Natural killer cell (primary cell): Measurements from ENCODE around the gene GPC5. TPM values are rescaled to one million over a fixed set of nuclear protein-coding genes. Genes with fewer than 3 reads are reported as not detected.

Experiments used
- ATAC-seq, 3 donors: fragments of 150-1000 bp in 2 of 3; fragments of 200-7000 bp in 1 of 3; cut with Tn5 transposase; 1 replicate in 1 of 3; 2 replicates in 2 of 3; pipeline ENCODE4 v1.10.0; 2021; ENCODE audit warnings: mild to moderate bottlenecking in 2 of 3, moderate library complexity in 2 of 3
- DNase-seq, 2 donors: peaks; one replicate each; pipeline versions ENCODE4 v3.0.0 to v3.0.0-alpha.2; 2013 to 2021; ENCODE audit warnings: mixed read lengths in 1 of 2
- H3K27ac ChIP-seq: one replicate; pipeline ENCODE4 v1.5.1; 2013; ENCODE audit warnings: mild to moderate bottlenecking, low read length
- H3K27me3 ChIP-seq: one replicate; pipeline ENCODE4 v1.6.1; 2013; ENCODE audit warnings: low read length; ENCODE audit not compliant: control insufficient read depth, insufficient read depth
- H3K36me3 ChIP-seq: one replicate; pipeline ENCODE4 v1.6.1; 2013; ENCODE audit warnings: low read length; ENCODE audit not compliant: control insufficient read depth, insufficient read depth
- H3K4me1 ChIP-seq: one replicate; pipeline ENCODE4 v1.6.1; 2013; ENCODE audit warnings: low read length; ENCODE audit not compliant: control insufficient read depth, insufficient read depth
- H3K4me3 ChIP-seq: one replicate; pipeline ENCODE4 v1.5.1; 2013; ENCODE audit warnings: low read length
- H3K9me3 ChIP-seq: one replicate; pipeline ENCODE4 v1.6.1; 2013; ENCODE audit warnings: low read length; ENCODE audit not compliant: control insufficient read depth, insufficient read depth
- H3K27ac Mint-ChIP-seq, 2 donors: one replicate each; pipeline ENCODE4 v1.8.0; 2022; ENCODE audit warnings: mild to moderate bottlenecking in 2 of 2, mixed read lengths in 2 of 2, moderate library complexity in 1 of 2
- H3K27me3 Mint-ChIP-seq, 2 donors: one replicate each; pipeline ENCODE4 v1.8.0; 2022; ENCODE audit warnings: low read depth in 2 of 2, mixed read lengths in 2 of 2
- H3K36me3 Mint-ChIP-seq: one replicate; pipeline ENCODE4 v1.8.0; 2022; ENCODE audit warnings: mixed read lengths
- H3K4me1 Mint-ChIP-seq, 2 donors: one replicate each; pipeline ENCODE4 v1.8.0; 2022; ENCODE audit warnings: mixed read lengths in 2 of 2
- H3K4me3 Mint-ChIP-seq: one replicate; pipeline ENCODE4 v1.8.0; 2022; ENCODE audit warnings: mild to moderate bottlenecking, moderate library complexity, mixed read lengths
- H3K9me3 Mint-ChIP-seq, 2 donors: one replicate each; pipeline ENCODE4 v1.8.0; 2022; ENCODE audit warnings: mixed read lengths in 2 of 2
- CTCF ChIP-seq: fragments of 200-600 bp; IDR thresholded peaks from one replicate; pipeline ENCODE4 v1.8.0; 2022; ENCODE audit warnings: antibody characterized with exemption
- WGBS: methylation state at CpG from one replicate; pipeline ENCODE4 v1.1.7; 2013; ENCODE audit warnings: missing lambda C conversion rate; ENCODE audit not compliant: insufficient coverage; 5-methylcytosine and 5-hydroxymethylcytosine counted together
- intact Hi-C: fragments of 100-400 bp; cut with micrococcal nuclease; formaldehyde crosslinking; loops from one replicate; pipeline ENCODE4 v1.14.2; 2022
- total RNA-seq, 4 donors: library from RNA; stranded (reverse); fragments of 120-200 nt in 1 of 4; gene quantifications; one replicate each; pipeline versions ENCODE4 v1.2.3 to v1.2.4, GENCODE V29; 2013 to 2022

GPC5 gene
- total RNA-seq, 3 donors from 2014 or later (not counting 1 experiment from before 2014, with no cell fraction given) = not detected

- Mint-ChIP-seq H3K36me3 (no peaks in the 10 kb centered on the region), H3K4me1 (no peaks in the 10 kb centered on the region), H3K9me3 (peaks cover 6 to 18% of the 10 kb centered on the region in 2 donors), H3K4me3 (no peak overlapping the region), H3K27me3 (no peaks in the 10 kb centered on the region), H3K27ac (no peak overlapping the region)
- Histone ChIP-seq H3K36me3 (no peaks in the 10 kb centered on the region), H3K9me3 (no peaks in the 10 kb centered on the region), H3K27me3 (no peaks in the 10 kb centered on the region), H3K4me1 (no peaks in the 10 kb centered on the region), H3K27ac (no peak overlapping the region), H3K4me3 (no peak overlapping the region)
- WGBS = no CpG with 5 or more reads among the region's 1 CpG
- ATAC-seq (no peak), DNase-seq (no peak)
- no peak for TF ChIP-seq CTCF
- intact Hi-C loops = no loop called here
These were observed 860.6 kb downstream of the GPC5 start for GRCh38 chr13:92259046-92259445.

GRCh38 chr13:92259523-92259922, 861.1 kb downstream of the GPC5 start:
- Histone ChIP-seq H3K4me1 (no peaks in the 10 kb centered on the region), H3K4me3 (no peak overlapping the region), H3K9me3 (no peaks in the 10 kb centered on the region), H3K27ac (no peak overlapping the region), H3K36me3 (no peaks in the 10 kb centered on the region), H3K27me3 (no peaks in the 10 kb centered on the region)
- H3K9me3 Mint-ChIP-seq = peaks cover 4 to 19% of the 10 kb centered on the region in 2 donors
- 75% methylated on average over 1 of the region's 1 CpG for whole genome bisulfite sequencing
- TF ChIP-seq CTCF = no peak
- H3K27ac Mint-ChIP-seq = no peak overlapping the region
- H3K4me1 Mint-ChIP-seq = no peaks in the 10 kb centered on the region
- DNase-seq = no peak
- no peak overlapping the region for H3K4me3 Mint-ChIP-seq
- no peaks in the 10 kb centered on the region for H3K36me3 Mint-ChIP-seq
- intact Hi-C loops = no loop called here
- no peak for ATAC-seq
- no peaks in the 10 kb centered on the region for H3K27me3 Mint-ChIP-seq

- Histone ChIP-seq H3K27me3 (no peaks in the 10 kb centered on the region), H3K4me1 (no peaks in the 10 kb centered on the region), H3K9me3 (no peaks in the 10 kb centered on the region), H3K36me3 (no peaks in the 10 kb centered on the region), H3K4me3 (no peak overlapping the region), H3K27ac (no peak overlapping the region)
- intact Hi-C loops = no loop called here
- H3K27me3 Mint-ChIP-seq = no peaks in the 10 kb centered on the region
- ATAC-seq = no peak
- no peak overlapping the region for H3K27ac Mint-ChIP-seq
- no peak overlapping the region for H3K4me3 Mint-ChIP-seq
- TF ChIP-seq CTCF = no peak
- DNase-seq = no peak
- peaks cover 4 to 21% of the 10 kb centered on the region in 2 donors for H3K9me3 Mint-ChIP-seq
- H3K36me3 Mint-ChIP-seq = no peaks in the 10 kb centered on the region
- no peaks in the 10 kb centered on the region for H3K4me1 Mint-ChIP-seq
- 80% methylated on average over 5 of the region's 6 CpGs for WGBS
These were observed 861.9 kb downstream of the GPC5 start for GRCh38 chr13:92260363-92260762.

GRCh38 chr13:92262100-92262788, 863.8 kb downstream of the GPC5 start:
- DNase-seq (no peak), ATAC-seq (no peak)
- H3K9me3 Mint-ChIP-seq = peaks cover 4 to 26% of the 10 kb centered on the region in 2 donors
- H3K36me3 ChIP-seq = no peaks in the 10 kb centered on the region
- H3K27ac ChIP-seq = no peak overlapping the region
- H3K4me3 Mint-ChIP-seq = no peak overlapping the region
- TF ChIP-seq CTCF = no peak
- intact Hi-C loops = no loop called here
- no peaks in the 10 kb centered on the region for H3K36me3 Mint-ChIP-seq
- no peaks in the 10 kb centered on the region for H3K4me1 ChIP-seq
- H3K27me3 ChIP-seq = no peaks in the 10 kb centered on the region
- 94% methylated on average over 2 of the region's 3 CpGs for WGBS
- no peaks in the 10 kb centered on the region for H3K27me3 Mint-ChIP-seq
- no peak overlapping the region for H3K4me3 ChIP-seq
- no peaks in the 10 kb centered on the region for H3K9me3 ChIP-seq
- H3K4me1 Mint-ChIP-seq = no peaks in the 10 kb centered on the region
- no peak overlapping the region for H3K27ac Mint-ChIP-seq
